Neural crest cell (in vitro differentiated cells): ENCODE data around the gene FANCE. TPM values are rescaled to one million over a fixed set of nuclear protein-coding genes. Genes with fewer than 3 reads are reported as not detected.
A peak's percentile ranks its signal among the peaks of the same experiment; 100 is the strongest.

ENCODE experiments used
- DNase-seq: peaks from one replicate; pipeline ENCODE4 v3.0.0; 2021; ENCODE audit warnings: low read depth, mixed read lengths, low spot score
- H3K27ac Mint-ChIP-seq: one replicate; pipeline ENCODE4 v1.8.0; 2021; ENCODE audit warnings: mild to moderate bottlenecking, mixed read lengths; ENCODE audit not compliant: unreplicated experiment
- H3K27me3 Mint-ChIP-seq: 2 replicates; pipeline ENCODE4 v1.8.0; 2021; ENCODE audit warnings: low read depth, mild to moderate bottlenecking, mixed read lengths
- H3K36me3 Mint-ChIP-seq: 2 replicates; pipeline ENCODE4 v1.8.0; 2021; ENCODE audit warnings: low read depth, mild to moderate bottlenecking, mixed read lengths
- H3K4me1 Mint-ChIP-seq: 2 replicates; pipeline ENCODE4 v1.8.0; 2021; ENCODE audit warnings: mixed read lengths
- H3K4me3 Mint-ChIP-seq: one replicate; pipeline ENCODE4 v1.8.0; 2021; ENCODE audit warnings: mild to moderate bottlenecking, mixed read lengths
- H3K9me3 Mint-ChIP-seq: 2 replicates; pipeline ENCODE4 v1.8.0; 2021; ENCODE audit warnings: mixed read lengths
- CTCF ChIP-seq: fragments of 200-600 bp; sonication (generic); conservative IDR thresholded peaks from 2 replicates; pipeline ENCODE4 v1.5.0; 2021; ENCODE audit warnings: antibody characterized with exemption, mild to moderate bottlenecking
- total RNA-seq: library from RNA; stranded (reverse); gene quantifications from 2 replicates; pipeline ENCODE4 v1.2.1, GENCODE V29; 2021

FANCE gene
- total RNA-seq, 1 donor from 2014 or later, result 20.4 TPM

DNA sequence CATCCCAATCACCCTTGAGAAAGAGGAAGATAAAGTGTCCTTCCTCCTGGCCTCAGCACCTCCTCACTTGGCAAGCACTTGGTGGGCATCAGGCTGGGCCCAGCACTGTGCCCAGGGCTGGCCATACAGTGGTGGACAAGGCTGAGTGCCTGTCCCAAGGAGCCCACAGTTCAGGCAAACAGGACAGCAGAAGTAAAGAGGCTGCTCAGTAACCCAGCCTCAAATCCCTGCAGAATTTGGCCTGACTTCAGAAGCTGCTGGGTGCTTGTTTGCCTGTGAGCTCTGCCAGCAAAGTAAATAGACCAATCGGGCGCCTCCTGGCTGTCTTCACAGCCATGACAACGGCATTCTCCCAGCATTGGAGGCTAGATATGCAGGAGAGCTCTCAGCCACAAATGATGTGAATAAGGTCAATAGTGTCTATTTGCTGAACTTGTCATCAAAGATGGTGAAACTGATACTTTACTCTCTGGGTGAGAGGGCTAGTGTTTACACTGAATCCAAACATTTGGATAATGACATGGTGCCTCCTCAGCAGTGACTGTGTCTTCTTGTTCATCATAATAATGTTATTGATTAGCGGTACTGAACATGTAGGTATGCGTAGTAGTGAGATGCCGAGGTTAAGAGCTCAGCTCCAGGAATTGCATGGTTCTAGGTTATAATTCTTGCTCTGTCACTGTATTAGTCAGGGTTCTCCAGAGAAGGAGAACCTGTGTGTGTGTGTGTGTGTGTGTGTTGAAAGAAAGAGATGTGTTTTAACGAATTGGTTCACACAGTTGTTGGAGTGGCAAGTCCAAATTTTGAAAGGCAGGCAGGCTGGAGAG lies 36.9 kb upstream of the FANCE start:
- no peak overlapping the region for H3K4me3 Mint-ChIP-seq
- TF ChIP-seq CTCF, result peak; percentile 58
- peaks cover 19% of the 10 kb centered on the region for H3K4me1 Mint-ChIP-seq
- no peaks in the 10 kb centered on the region for H3K27me3 Mint-ChIP-seq
- DNase-seq, result peak; percentile 34
- H3K36me3 Mint-ChIP-seq, result peaks cover 8% of the 10 kb centered on the region
- H3K27ac Mint-ChIP-seq, result no peak overlapping the region
- no peaks in the 10 kb centered on the region for H3K9me3 Mint-ChIP-seq

DNA sequence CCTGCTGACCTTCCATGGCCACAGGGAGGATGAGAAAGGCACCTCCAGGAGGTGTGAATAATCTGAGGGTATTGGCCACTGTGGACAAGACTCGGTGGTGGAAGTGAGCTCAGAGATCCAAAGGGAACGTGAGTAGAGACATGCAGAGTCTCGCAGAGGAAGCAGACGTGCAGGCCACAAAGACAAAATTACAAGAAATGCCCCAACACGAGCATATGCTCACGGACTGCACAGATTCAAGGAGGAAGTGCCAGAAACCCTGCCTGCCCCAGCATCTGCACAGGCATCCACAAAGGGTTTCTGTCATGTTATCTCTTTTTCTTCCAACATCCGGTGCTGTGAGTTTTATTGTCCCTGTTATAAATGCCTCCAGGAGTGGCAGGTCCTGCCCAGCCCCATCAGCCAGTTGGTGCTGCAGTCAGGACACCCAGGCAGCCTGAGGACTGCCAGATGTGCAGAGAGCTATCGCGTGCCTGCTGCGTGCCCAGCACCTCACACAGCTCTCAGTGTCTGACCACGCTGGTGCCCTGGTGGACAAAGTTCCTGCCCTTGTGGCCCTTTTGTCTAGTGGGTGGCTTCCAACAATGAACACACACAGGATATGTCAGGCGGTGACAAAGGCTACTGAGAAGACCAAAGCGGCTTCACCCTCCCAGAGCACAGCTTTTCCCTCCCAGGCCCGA lies 34.0 kb upstream of the FANCE start:
- TF ChIP-seq CTCF, result no peak
- H3K4me1 Mint-ChIP-seq, result peaks cover 19% of the 10 kb centered on the region
- peaks cover 3% of the 10 kb centered on the region for H3K36me3 Mint-ChIP-seq
- DNase-seq, result no peak
- H3K27me3 Mint-ChIP-seq, result no peaks in the 10 kb centered on the region
- H3K27ac Mint-ChIP-seq, result peak overlapping the region; percentile 48
- no peaks in the 10 kb centered on the region for H3K9me3 Mint-ChIP-seq
- H3K4me3 Mint-ChIP-seq, result no peak overlapping the region

GRCh38 chr6:35419417-35419816 lies 32.7 kb upstream of the FANCE start:
- H3K36me3 Mint-ChIP-seq, result peaks cover 3% of the 10 kb centered on the region
- H3K9me3 Mint-ChIP-seq, result no peaks in the 10 kb centered on the region
- no peaks in the 10 kb centered on the region for H3K27me3 Mint-ChIP-seq
- H3K27ac Mint-ChIP-seq, result no peak overlapping the region
- H3K4me3 Mint-ChIP-seq, result no peak overlapping the region
- DNase-seq, result no peak
- TF ChIP-seq CTCF, result peak; percentile 23
- peaks cover 19% of the 10 kb centered on the region for H3K4me1 Mint-ChIP-seq

DNA sequence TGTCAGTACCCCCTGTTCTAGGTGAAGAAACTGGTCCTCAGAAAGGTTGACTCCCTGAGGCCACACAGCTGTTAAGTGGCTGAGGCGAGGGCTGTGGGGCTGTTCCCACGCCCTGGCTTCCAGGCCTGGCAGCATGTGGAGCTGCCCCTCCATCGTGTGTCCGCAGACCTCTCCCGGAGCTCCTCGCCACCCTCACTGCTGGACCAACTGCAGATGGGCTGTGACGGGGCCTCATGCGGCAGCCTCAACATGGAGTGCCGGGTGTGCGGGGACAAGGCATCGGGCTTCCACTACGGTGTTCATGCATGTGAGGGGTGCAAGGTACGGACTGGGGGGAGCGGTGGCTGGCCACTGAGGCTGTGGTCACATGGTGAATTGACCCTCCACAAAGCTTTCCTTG lies 32.2 kb upstream of the FANCE start:
- Mint-ChIP-seq H3K9me3 (no peaks in the 10 kb centered on the region), H3K27me3 (no peaks in the 10 kb centered on the region), H3K27ac (no peak overlapping the region), H3K36me3 (peaks cover 6% of the 10 kb centered on the region), H3K4me1 (peaks cover 19% of the 10 kb centered on the region), H3K4me3 (no peak overlapping the region)
- TF ChIP-seq CTCF, result no peak
- no peak for DNase-seq

GRCh38 chr6:35425284-35425683 lies 26.9 kb upstream of the FANCE start:
- Mint-ChIP-seq H3K9me3 (peaks cover 8% of the 10 kb centered on the region), H3K27ac (no peak overlapping the region), H3K27me3 (no peaks in the 10 kb centered on the region), H3K4me1 (peaks cover 10% of the 10 kb centered on the region), H3K36me3 (peaks cover 15% of the 10 kb centered on the region), H3K4me3 (no peak overlapping the region)
- TF ChIP-seq CTCF, result no peak
- no peak for DNase-seq
